ENCODE data around the gene KIRREL1. TPM values are rescaled to one million over a fixed set of nuclear protein-coding genes. Genes with fewer than 3 reads are reported as not detected.

KIRREL1 gene
- polyA plus RNA-seq, 1 donor (not counting 4 experiments of a cell fraction or from before 2014, with no cell fraction given) = 19.7 TPM

DNA sequence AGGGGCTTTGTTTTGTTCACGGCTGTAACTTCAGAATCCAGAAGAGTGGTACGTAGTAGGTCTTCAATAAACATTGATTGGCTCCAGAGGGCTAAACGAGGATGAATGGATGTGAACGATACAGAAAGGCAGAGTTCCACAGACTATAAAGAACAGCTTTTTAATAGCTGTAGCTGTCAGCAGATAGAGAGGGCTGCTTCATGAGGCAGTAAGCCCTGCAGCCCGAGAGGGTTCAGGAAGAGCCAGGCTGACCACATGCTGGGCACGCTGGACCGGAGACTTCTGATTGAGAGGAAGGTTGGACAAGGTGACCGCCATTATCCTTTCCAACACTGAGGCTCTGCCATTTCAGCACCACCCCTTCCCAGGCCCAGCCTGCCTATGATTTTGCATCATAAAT, 45.3 kb downstream of the KIRREL1 start:
- H2AFZ ChIP-seq (ENCODE audit: control insufficient read depth, low read length) = no peak overlapping the region
- no peak for DNase-seq (ENCODE audit: low read depth, low spot score)
- H3K9me1 ChIP-seq (ENCODE audit: control insufficient read depth, extremely low read depth, insufficient read depth, low read length) = peaks cover 2% of the 10 kb centered on the region
- no peak overlapping the region for H3K9ac ChIP-seq (ENCODE audit: control insufficient read depth, extremely low read depth, insufficient read depth, low read length)
- H3K4me2 ChIP-seq (ENCODE audit: control insufficient read depth, extremely low read depth, insufficient read depth, low read depth, low read length) = no peak overlapping the region
- no peak overlapping the region for H3K4me3 ChIP-seq (ENCODE audit: control insufficient read depth in 2 of 3, extremely low read depth in 1 of 3, insufficient read depth in 2 of 3, low read depth in 1 of 3, low read length in 3 of 3)
- no peak for FAIRE-seq
- peaks cover 12 to 15% of the 10 kb centered on the region in 2 experiments for H3K36me3 ChIP-seq (ENCODE audit: control insufficient read depth in 2 of 2, extremely low read depth in 1 of 2, insufficient read depth in 2 of 2, low read length in 2 of 2)
- H3K9me3 ChIP-seq (ENCODE audit: control insufficient read depth, low read depth, low read length) = no peaks in the 10 kb centered on the region
- dilution Hi-C loops (cut with MboI; ENCODE audit: extremely low pct_ligation_motif_present, low sequenced_read_pairs) = no loop called here
- H3K27me3 ChIP-seq (ENCODE audit: control insufficient read depth, extremely low read depth, insufficient read depth, low read length) = no peaks in the 10 kb centered on the region
- peaks cover 88% of the 10 kb centered on the region for H3K79me2 ChIP-seq (ENCODE audit: control insufficient read depth, insufficient read depth, low read length)
- peaks cover 32% of the 10 kb centered on the region for H3K4me1 ChIP-seq (ENCODE audit: control insufficient read depth, extremely low read depth, insufficient read depth, low read length)
- peaks cover 2% of the 10 kb centered on the region for H4K20me1 ChIP-seq (ENCODE audit: control insufficient read depth, extremely low read depth, insufficient read depth, low read length)
- TF ChIP-seq EZH2 (IDR thresholded peaks at IDR 0.05; ENCODE audit: low read length) = no peak
- TF ChIP-seq, protein P1, sequence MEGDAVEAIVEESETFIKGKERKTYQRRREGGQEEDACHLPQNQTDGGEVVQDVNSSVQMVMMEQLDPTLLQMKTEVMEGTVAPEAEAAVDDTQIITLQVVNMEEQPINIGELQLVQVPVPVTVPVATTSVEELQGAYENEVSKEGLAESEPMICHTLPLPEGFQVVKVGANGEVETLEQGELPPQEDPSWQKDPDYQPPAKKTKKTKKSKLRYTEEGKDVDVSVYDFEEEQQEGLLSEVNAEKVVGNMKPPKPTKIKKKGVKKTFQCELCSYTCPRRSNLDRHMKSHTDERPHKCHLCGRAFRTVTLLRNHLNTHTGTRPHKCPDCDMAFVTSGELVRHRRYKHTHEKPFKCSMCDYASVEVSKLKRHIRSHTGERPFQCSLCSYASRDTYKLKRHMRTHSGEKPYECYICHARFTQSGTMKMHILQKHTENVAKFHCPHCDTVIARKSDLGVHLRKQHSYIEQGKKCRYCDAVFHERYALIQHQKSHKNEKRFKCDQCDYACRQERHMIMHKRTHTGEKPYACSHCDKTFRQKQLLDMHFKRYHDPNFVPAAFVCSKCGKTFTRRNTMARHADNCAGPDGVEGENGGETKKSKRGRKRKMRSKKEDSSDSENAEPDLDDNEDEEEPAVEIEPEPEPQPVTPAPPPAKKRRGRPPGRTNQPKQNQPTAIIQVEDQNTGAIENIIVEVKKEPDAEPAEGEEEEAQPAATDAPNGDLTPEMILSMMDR (optimal IDR thresholded peaks at IDR 0.05 in 1 of 3, IDR thresholded peaks at IDR 0.05 in 1 of 3, conservative IDR thresholded peaks at IDR 0.05 in 1 of 3; ENCODE audit: extremely low read depth in 1 of 3, insufficient read depth in 2 of 3, low read length in 3 of 3) = no peak
- H3K27ac ChIP-seq (ENCODE audit: control insufficient read depth, insufficient read depth, low read length) = no peak overlapping the region

DNA sequence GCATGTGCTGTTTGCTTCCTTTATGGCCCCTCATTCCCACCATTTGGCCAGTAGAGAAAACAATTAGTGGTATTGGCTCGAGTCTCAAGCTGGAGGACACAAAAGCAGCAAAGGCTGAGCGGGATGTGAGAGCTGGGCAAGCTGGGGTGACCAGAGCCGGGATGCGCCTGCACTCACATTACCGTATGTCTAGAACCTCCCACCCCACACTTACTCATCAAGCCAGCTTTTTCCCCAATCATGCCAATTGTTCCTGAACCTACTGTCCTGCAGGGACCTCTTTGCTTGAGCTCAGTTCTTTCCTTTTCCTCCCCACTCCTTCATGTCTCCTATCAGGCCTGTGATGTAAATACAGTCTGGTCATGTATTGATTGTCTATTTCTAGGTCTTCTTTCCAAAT, 45.9 kb downstream of the KIRREL1 start:
- DNase-seq (ENCODE audit: low read depth, low spot score) (no peak), FAIRE-seq (peak; percentile 5)
- no peak overlapping the region for H3K27ac ChIP-seq (ENCODE audit: control insufficient read depth, insufficient read depth, low read length)
- no peak overlapping the region for H3K9ac ChIP-seq (ENCODE audit: control insufficient read depth, extremely low read depth, insufficient read depth, low read length)
- peaks cover 2% of the 10 kb centered on the region for H3K9me1 ChIP-seq (ENCODE audit: control insufficient read depth, extremely low read depth, insufficient read depth, low read length)
- H3K9me3 ChIP-seq (ENCODE audit: control insufficient read depth, low read depth, low read length) = no peaks in the 10 kb centered on the region
- H3K4me2 ChIP-seq (ENCODE audit: control insufficient read depth, extremely low read depth, insufficient read depth, low read depth, low read length) = no peak overlapping the region
- TF ChIP-seq, protein P1 (optimal IDR thresholded peaks at IDR 0.05 in 1 of 3, IDR thresholded peaks at IDR 0.05 in 1 of 3, conservative IDR thresholded peaks at IDR 0.05 in 1 of 3; ENCODE audit: extremely low read depth in 1 of 3, insufficient read depth in 2 of 3, low read length in 3 of 3) = no peak
- TF ChIP-seq EZH2 (IDR thresholded peaks at IDR 0.05; ENCODE audit: low read length) = no peak
- H2AFZ ChIP-seq (ENCODE audit: control insufficient read depth, low read length) = no peak overlapping the region
- H3K4me1 ChIP-seq (ENCODE audit: control insufficient read depth, extremely low read depth, insufficient read depth, low read length) = peaks cover 32% of the 10 kb centered on the region
- dilution Hi-C loops (cut with MboI; ENCODE audit: extremely low pct_ligation_motif_present, low sequenced_read_pairs) = no loop called here
- H3K79me2 ChIP-seq (ENCODE audit: control insufficient read depth, insufficient read depth, low read length) = peaks cover 92% of the 10 kb centered on the region
- H3K4me3 ChIP-seq (ENCODE audit: control insufficient read depth in 2 of 3, extremely low read depth in 1 of 3, insufficient read depth in 2 of 3, low read depth in 1 of 3, low read length in 3 of 3) = no peak overlapping the region
- H4K20me1 ChIP-seq (ENCODE audit: control insufficient read depth, extremely low read depth, insufficient read depth, low read length) = peaks cover 2% of the 10 kb centered on the region
- H3K27me3 ChIP-seq (ENCODE audit: control insufficient read depth, extremely low read depth, insufficient read depth, low read length) = no peaks in the 10 kb centered on the region
- H3K36me3 ChIP-seq (ENCODE audit: control insufficient read depth in 2 of 2, extremely low read depth in 1 of 2, insufficient read depth in 2 of 2, low read length in 2 of 2) = peaks cover 15 to 17% of the 10 kb centered on the region in 2 experiments

Data from keratinocyte (primary cell).